ENCODE measurements around the gene MISP. TPM values are rescaled to one million over a fixed set of nuclear protein-coding genes. Genes with fewer than 3 reads are reported as not detected.

MISP gene
- total and polyA plus RNA-seq, 10 of the 15 experiments (the other 5 are each of a cell fraction or from before 2014, with no cell fraction given): not detected

- TF ChIP-seq BCLAF1 (IDR thresholded peaks at IDR 0.05): no peak
- no peak for TF ChIP-seq IRF3 (IDR thresholded peaks at IDR 0.05)
Measured at GRCh38 chr19:720345-721160, 30.4 kb upstream of the MISP start (continued).

GRCh38 chr19:722553-723101, 28.3 kb upstream of the MISP start:
- H3K9ac ChIP-seq (ENCODE audit: control insufficient read depth, insufficient read depth, low read length): no peak overlapping the region
- ATAC-seq (peak; percentile 79), DNase-seq (ENCODE audit: low read depth, low spot score) (no peak), FAIRE-seq (no peak)
- in situ Hi-C loops (cut with MboI): no loop called here
- ChIA-PET POLR2A (interaction anchor here (0.5 kb wide), 1 partner anchor 213 kb away, joined by 3 read pairs; no protein-coding TSS in a partner anchor), CTCF (interaction anchor here (1.4 kb wide), 1 partner anchor 17 kb away, joined by 4 read pairs; no protein-coding TSS in a partner anchor), SMC1A (ENCODE audit: uncharacterized antibody, unreplicated experiment) (interaction anchor here (1.5 kb wide), 1 partner anchor 44 kb away, joined by 3 read pairs; no protein-coding TSS in a partner anchor), RAD21 (ENCODE audit: unreplicated experiment) (interaction anchor here (0.8 kb wide), 2 partner anchors 10 to 47 kb away, joined by 3 read pairs; no protein-coding TSS in a partner anchor)
- H3K36me3 ChIP-seq (ENCODE audit: control insufficient read depth in 2 of 2, insufficient read depth in 2 of 2, low read length in 1 of 2): no peaks in the 10 kb centered on the region
- BruUV-seq (replicated peaks): no TSS peak
- 7% methylated on average over 17 of the region's 17 CpGs for WGBS (ENCODE audit: insufficient coverage, insufficient replicate concordance, low lambda C conversion rate, missing lambda C conversion rate)
- H3K79me2 ChIP-seq (ENCODE audit: control insufficient read depth, insufficient read depth, low read length): no peaks in the 10 kb centered on the region
- no peak overlapping the region for H3K4me3 ChIP-seq
- no peak overlapping the region for H3K27ac ChIP-seq (ENCODE audit: control insufficient read depth, insufficient read depth)
- no peaks in the 10 kb centered on the region for H3K9me3 ChIP-seq (replicated peaks; ENCODE audit: control insufficient read depth, insufficient read depth, low read length)
- no peaks in the 10 kb centered on the region for H3K27me3 ChIP-seq (replicated peaks in 1 of 2; ENCODE audit: control insufficient read depth in 2 of 2, insufficient read depth in 2 of 2, low read length in 1 of 2)
- intact Hi-C loops (cut with micrococcal nuclease; ENCODE audit: unreplicated experiment): no loop called here
- no peaks in the 10 kb centered on the region; the same call in 1 of the 2 replicates for H3K4me1 ChIP-seq (ENCODE audit: control insufficient read depth, insufficient read depth, low read length)
- no peak overlapping the region for H3K4me2 ChIP-seq (ENCODE audit: control insufficient read depth, insufficient read depth)
- no peak overlapping the region; the same call in 1 of the 2 replicates for H2AFZ ChIP-seq (ENCODE audit: control insufficient read depth, low read depth, low read length)
- H4K20me1 ChIP-seq (ENCODE audit: control insufficient read depth, insufficient read depth): no peaks in the 10 kb centered on the region
- no peak for TF ChIP-seq EGR1 (IDR thresholded peaks at IDR 0.05; ENCODE audit: borderline replicate concordance in 1 of 2, low read depth in 2 of 2, low read length in 2 of 2)
- no peak for TF ChIP-seq TCF3 (IDR thresholded peaks at IDR 0.05; ENCODE audit: borderline replicate concordance, insufficient read depth, low read depth, low read length)
- TF ChIP-seq HCFC1 (IDR thresholded peaks at IDR 0.05; ENCODE audit: low read length): no peak
- TF ChIP-seq RUNX3 (IDR thresholded peaks at IDR 0.05; ENCODE audit: low read length): no peak
- no peak for TF ChIP-seq IRF5 (IDR thresholded peaks at IDR 0.05; ENCODE audit: borderline replicate concordance)
- TF ChIP-seq RFX5 (IDR thresholded peaks at IDR 0.05; ENCODE audit: low read depth, low read length): peak; percentile 95
- no peak for TF ChIP-seq E2F4 (IDR thresholded peaks at IDR 0.05; ENCODE audit: low read depth, low read length)
- TF ChIP-seq SIX5 (IDR thresholded peaks at IDR 0.05; ENCODE audit: low read depth, low read length, severe bottlenecking): no peak
- TF ChIP-seq IKZF1 (conservative IDR thresholded peaks at IDR 0.05): 0 out of 2 replicates have a peak, but pooled peaks have one; percentile 24
- TF ChIP-seq EZH2 (IDR thresholded peaks at IDR 0.05; ENCODE audit: borderline replicate concordance, control insufficient read depth, low read depth, low read length): no peak
- TF ChIP-seq ZSCAN29 (IDR thresholded peaks at IDR 0.05): no peak

All from GM12878 (cell line).